Muscle layer of duodenum (tissue), 2 donors: ENCODE measurements around the gene ADGRL3.

Experiments used
- H3K27ac ChIP-seq: one replicate; pipeline ENCODE4 v1.7.0; 2013; ENCODE audit warnings: mild to moderate bottlenecking, low read length
- H3K27me3 ChIP-seq: one replicate; pipeline ENCODE4 v1.7.0; 2013; ENCODE audit warnings: low read depth, mild to moderate bottlenecking, control low read depth, low read length
- H3K36me3 ChIP-seq, 2 donors: one replicate each; pipeline ENCODE4 v1.7.0; 2013; ENCODE audit warnings: low read length in 2 of 2, control low read depth in 1 of 2, mild to moderate bottlenecking in 1 of 2; ENCODE audit not compliant: insufficient read depth in 2 of 2, control insufficient read depth in 1 of 2
- H3K4me1 ChIP-seq, 2 donors: one replicate each; pipeline ENCODE4 v1.7.0; 2013; ENCODE audit warnings: low read length in 2 of 2, mild to moderate bottlenecking in 2 of 2, control low read depth in 1 of 2, moderate library complexity in 1 of 2; ENCODE audit not compliant: insufficient read depth in 2 of 2, control insufficient read depth in 1 of 2
- H3K4me3 ChIP-seq, 2 donors: one replicate each; pipeline ENCODE4 v1.7.0; 2013; ENCODE audit warnings: low read length in 2 of 2, low read depth in 1 of 2, mild to moderate bottlenecking in 1 of 2
- H3K9me3 ChIP-seq, 2 donors: one replicate each; pipeline ENCODE4 v1.7.0; 2013; ENCODE audit warnings: low read length in 2 of 2, control low read depth in 1 of 2, mild to moderate bottlenecking in 1 of 2; ENCODE audit not compliant: control insufficient read depth in 1 of 2
- donor health status: healthy.

The ADGRL3 gene

GRCh38 chr4:61532336-61533000 is 332.3 kb downstream of the ADGRL3 start:
- no peak overlapping the region for H3K27ac ChIP-seq
- H3K4me3 ChIP-seq: peak overlapping the region in 1 of 2 donors; percentile 5
- H3K36me3 ChIP-seq: no peaks in the 10 kb centered on the region
- no peaks in the 10 kb centered on the region for H3K9me3 ChIP-seq
- H3K4me1 ChIP-seq: no peaks in the 10 kb centered on the region
- H3K27me3 ChIP-seq: no peaks in the 10 kb centered on the region

DNA sequence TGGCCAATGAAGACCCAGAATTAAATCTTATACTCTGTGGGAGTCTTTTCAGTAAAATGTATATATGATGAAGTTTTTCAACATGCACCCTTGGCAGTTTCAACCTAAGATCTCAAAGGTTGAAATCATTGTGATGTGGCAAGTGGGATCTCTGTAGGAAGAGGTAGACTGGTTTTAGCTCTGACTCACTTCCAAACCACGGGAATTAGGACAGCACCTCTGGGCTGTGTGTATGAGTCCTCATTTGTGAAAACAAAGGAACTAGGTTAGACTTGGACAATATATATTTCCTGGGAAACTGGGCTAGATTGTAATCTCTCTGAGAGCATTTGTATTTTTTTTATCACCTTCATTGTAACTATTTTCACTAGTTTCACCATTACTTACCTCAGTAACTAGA is 333.0 kb downstream of the ADGRL3 start:
- Histone ChIP-seq H3K27ac (no peak overlapping the region), H3K36me3 (no peaks in the 10 kb centered on the region), H3K4me1 (no peaks in the 10 kb centered on the region), H3K9me3 (no peaks in the 10 kb centered on the region), H3K27me3 (no peaks in the 10 kb centered on the region), H3K4me3 (no peak overlapping the region)

DNA sequence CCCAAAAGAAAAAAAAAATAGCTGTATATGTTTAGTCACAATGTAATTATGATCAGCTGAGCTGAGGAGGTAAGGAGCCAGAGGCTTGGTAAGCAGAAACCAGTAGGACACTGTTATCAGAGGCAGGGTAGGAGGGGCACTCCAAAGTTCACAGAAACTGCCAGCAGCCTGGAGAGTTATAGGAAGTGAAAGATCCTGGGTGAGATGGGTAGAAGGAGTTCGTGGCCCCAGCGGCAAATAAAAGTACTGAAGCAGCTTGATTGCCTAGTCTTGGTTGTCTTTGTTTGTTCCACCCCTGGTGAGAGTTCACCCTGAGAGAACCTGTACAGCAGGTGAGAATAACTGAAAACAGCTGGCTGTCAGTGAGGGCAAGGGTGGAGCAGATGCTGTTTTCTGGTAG is 340.8 kb downstream of the ADGRL3 start:
- H3K27ac ChIP-seq: no peak overlapping the region

DNA sequence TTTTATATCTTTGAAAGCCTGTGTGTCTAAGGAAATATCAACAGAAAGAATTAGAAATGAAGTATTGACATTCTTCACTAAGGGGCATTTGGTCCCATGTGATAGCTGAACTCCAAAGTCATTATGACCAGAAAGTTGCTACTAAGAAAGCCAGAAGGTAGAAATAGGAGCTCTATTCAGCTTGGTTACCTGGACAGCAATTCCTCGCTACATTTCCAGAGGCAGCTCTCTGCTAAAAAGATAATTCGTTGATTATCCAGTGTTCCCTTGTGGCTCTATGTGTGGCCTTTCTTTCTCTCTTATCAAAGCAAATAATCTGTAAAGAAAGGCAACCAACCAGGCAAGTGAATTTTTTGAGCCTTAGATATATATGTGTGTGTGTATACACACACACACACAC is 341.3 kb downstream of the ADGRL3 start:
- no peaks in the 10 kb centered on the region for H3K27me3 ChIP-seq
- no peaks in the 10 kb centered on the region for H3K36me3 ChIP-seq
- no peaks in the 10 kb centered on the region for H3K9me3 ChIP-seq
- H3K27ac ChIP-seq: no peak overlapping the region
- H3K4me3 ChIP-seq: no peak overlapping the region
- peaks cover 0 to 2% of the 10 kb centered on the region in 2 donors for H3K4me1 ChIP-seq

More for the DNA sequence above, 340.8 kb downstream of the ADGRL3 start:
- no peak overlapping the region for H3K4me3 ChIP-seq
- H3K27me3 ChIP-seq: no peaks in the 10 kb centered on the region
- no peaks in the 10 kb centered on the region for H3K9me3 ChIP-seq
- H3K4me1 ChIP-seq: peaks cover 0 to under 1% of the 10 kb centered on the region in 2 donors
- no peaks in the 10 kb centered on the region for H3K36me3 ChIP-seq

GRCh38 chr4:61543976-61544375 is 343.9 kb downstream of the ADGRL3 start:
- no peaks in the 10 kb centered on the region for H3K27me3 ChIP-seq
- no peaks in the 10 kb centered on the region for H3K36me3 ChIP-seq
- H3K27ac ChIP-seq: no peak overlapping the region
- H3K4me1 ChIP-seq: peaks cover 0 to 2% of the 10 kb centered on the region in 2 donors
- no peak overlapping the region for H3K4me3 ChIP-seq
- no peaks in the 10 kb centered on the region for H3K9me3 ChIP-seq

- no peak overlapping the region for H3K4me3 ChIP-seq
- no peaks in the 10 kb centered on the region for H3K36me3 ChIP-seq
- H3K4me1 ChIP-seq: peaks cover 0 to 2% of the 10 kb centered on the region in 2 donors
- no peak overlapping the region for H3K27ac ChIP-seq
- H3K27me3 ChIP-seq: no peaks in the 10 kb centered on the region
- H3K9me3 ChIP-seq: no peaks in the 10 kb centered on the region
Measured at GRCh38 chr4:61545902-61546480, 345.9 kb downstream of the ADGRL3 start.

DNA sequence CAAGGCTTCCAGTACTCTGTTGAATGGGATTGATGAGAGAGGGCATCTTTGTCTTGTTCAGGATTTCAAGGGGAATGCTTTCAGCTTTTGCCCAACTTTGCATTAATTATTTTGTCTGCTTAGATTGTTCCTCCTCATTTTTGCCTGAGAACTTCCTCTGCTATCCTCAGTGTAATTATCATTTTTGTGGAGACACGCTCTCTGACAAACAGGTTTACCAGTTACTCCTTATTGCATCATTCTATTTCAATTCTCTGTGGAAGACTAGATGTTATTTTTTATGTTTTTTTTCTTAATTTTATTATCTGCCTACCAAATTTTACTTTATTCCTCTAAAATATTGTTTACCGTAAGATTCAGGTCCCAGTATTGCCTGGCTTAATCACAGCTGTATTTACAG is 349.2 kb downstream of the ADGRL3 start:
- no peaks in the 10 kb centered on the region for H3K27me3 ChIP-seq
- no peaks in the 10 kb centered on the region for H3K9me3 ChIP-seq
- H3K4me1 ChIP-seq: peaks cover 0 to 2% of the 10 kb centered on the region in 2 donors
- no peak overlapping the region for H3K4me3 ChIP-seq
- no peaks in the 10 kb centered on the region for H3K36me3 ChIP-seq
- H3K27ac ChIP-seq: no peak overlapping the region

- Histone ChIP-seq H3K36me3 (no peaks in the 10 kb centered on the region), H3K27me3 (no peaks in the 10 kb centered on the region)
Measured at GRCh38 chr4:61553557-61554125, 353.5 kb downstream of the ADGRL3 start.

GRCh38 chr4:61555789-61556188 is 355.7 kb downstream of the ADGRL3 start:
- H3K36me3 ChIP-seq: no peaks in the 10 kb centered on the region
- H3K27ac ChIP-seq: no peak overlapping the region
- H3K27me3 ChIP-seq: no peaks in the 10 kb centered on the region
- no peaks in the 10 kb centered on the region for H3K9me3 ChIP-seq
- no peak overlapping the region for H3K4me3 ChIP-seq
- H3K4me1 ChIP-seq: no peaks in the 10 kb centered on the region

More at GRCh38 chr4:61553557-61554125, 353.5 kb downstream of the ADGRL3 start:
- no peak overlapping the region for H3K27ac ChIP-seq
- no peaks in the 10 kb centered on the region for H3K4me1 ChIP-seq
- H3K4me3 ChIP-seq: no peak overlapping the region
- no peaks in the 10 kb centered on the region for H3K9me3 ChIP-seq

DNA sequence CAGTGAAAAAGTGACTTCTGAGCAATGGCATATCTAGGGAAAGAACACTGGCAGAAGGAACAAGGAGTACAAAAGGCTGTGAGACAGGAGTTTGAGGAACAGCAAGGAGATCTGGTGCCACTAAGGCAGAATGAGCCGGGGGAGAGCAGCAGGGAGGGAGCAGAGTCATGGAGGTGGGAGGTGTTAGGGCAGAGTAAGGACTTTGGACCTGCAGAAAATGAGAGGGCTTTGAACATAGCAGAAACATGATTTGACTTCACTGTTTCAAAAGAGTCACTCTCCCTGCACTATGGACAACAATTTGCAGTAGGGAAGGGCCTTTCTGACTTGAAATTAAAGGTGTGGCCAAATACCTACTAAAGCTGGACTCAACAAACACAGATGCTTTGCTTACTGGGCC is 356.2 kb downstream of the ADGRL3 start:
- no peaks in the 10 kb centered on the region for H3K27me3 ChIP-seq
- H3K4me3 ChIP-seq: no peak overlapping the region
- no peak overlapping the region for H3K27ac ChIP-seq
- no peaks in the 10 kb centered on the region for H3K9me3 ChIP-seq
- H3K4me1 ChIP-seq: no peaks in the 10 kb centered on the region
- H3K36me3 ChIP-seq: no peaks in the 10 kb centered on the region

DNA sequence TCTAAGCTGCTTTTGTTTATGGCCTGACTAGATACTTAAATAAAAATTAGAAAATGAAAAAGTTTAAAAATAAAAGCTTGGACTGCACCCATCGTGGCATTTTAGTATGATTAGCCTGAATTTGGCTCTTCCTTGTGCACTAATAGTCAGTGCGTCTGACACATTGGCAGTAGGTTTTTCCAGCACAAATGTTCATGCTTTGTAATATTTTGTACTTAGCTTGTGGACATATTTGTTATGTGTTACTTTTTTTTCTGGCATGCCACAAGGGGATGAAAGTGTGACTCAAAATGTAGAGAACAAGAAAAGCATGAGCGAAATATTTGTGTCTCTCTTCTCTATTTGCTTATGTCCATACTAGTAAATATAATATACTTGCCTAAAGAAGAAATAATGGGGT is 359.3 kb downstream of the ADGRL3 start:
- no peaks in the 10 kb centered on the region for H3K27me3 ChIP-seq
- no peak overlapping the region for H3K27ac ChIP-seq
- H3K9me3 ChIP-seq: no peaks in the 10 kb centered on the region
- H3K4me3 ChIP-seq: no peak overlapping the region
- H3K36me3 ChIP-seq: no peaks in the 10 kb centered on the region
- H3K4me1 ChIP-seq: no peaks in the 10 kb centered on the region
